ENCODE results near the gene HOXC5. TPM values are rescaled to one million over a fixed set of nuclear protein-coding genes. Genes with fewer than 3 reads are reported as not detected.
A peak's percentile ranks its signal among the peaks of the same experiment; 100 is the strongest.

The HOXC5 gene
- polyA plus RNA-seq, 3 donors = 1.8 to 3.6 (median 3.0) TPM

GRCh38 chr12:53995002-53995377 is 37.9 kb upstream of the HOXC5 start:
- DNase-seq = no peak

GRCh38 chr12:53995378-53996239 is 37.2 kb upstream of the HOXC5 start:
- no peak for DNase-seq

- no peak for DNase-seq
Observed at GRCh38 chr12:53996240-53997203, 36.3 kb upstream of the HOXC5 start.

- DNase-seq = no peak
Observed at GRCh38 chr12:53997204-53998109, 35.4 kb upstream of the HOXC5 start.

- no peak for DNase-seq
Observed at GRCh38 chr12:53998110-53998899, 34.5 kb upstream of the HOXC5 start.

- DNase-seq = no peak
Observed at GRCh38 chr12:53998900-53999236, 34.0 kb upstream of the HOXC5 start.

- peak; percentile 88 for DNase-seq
Observed at GRCh38 chr12:53999559-54000115, 33.2 kb upstream of the HOXC5 start.

- no peak for DNase-seq
Observed at GRCh38 chr12:54000116-54001114, 32.4 kb upstream of the HOXC5 start, which contains the start of gene HOXC9. Gene HOXC9 (plus strand): TSS chr12:54000161. CDS start chr12:54000189, 28 bp downstream.

- DNase-seq = no peak
Observed at GRCh38 chr12:54001283-54002187, 31.3 kb upstream of the HOXC5 start.

GRCh38 chr12:54002278-54002914 is 30.5 kb upstream of the HOXC5 start:
- DNase-seq = no peak

- DNase-seq = no peak
Observed at GRCh38 chr12:54002915-54003389, 29.9 kb upstream of the HOXC5 start.

GRCh38 chr12:54003625-54004024 is 29.2 kb upstream of the HOXC5 start:
- no peak for DNase-seq

GRCh38 chr12:54004063-54004840 is 28.6 kb upstream of the HOXC5 start:
- no peak for DNase-seq

- no peak for DNase-seq
Observed at GRCh38 chr12:54004841-54005530, 27.9 kb upstream of the HOXC5 start.

GRCh38 chr12:54005531-54005852 is 27.4 kb upstream of the HOXC5 start:
- DNase-seq = no peak
